SK-N-SH treated with all-trans-retinoic acid at 6 μM for 48 hours (cell line): Measurements from ENCODE around the gene GSG1L.
"Not testable (repeated sequence)": the region's sequence is repeated elsewhere in the genome, so short reads cannot be mapped to it uniquely, and the experiment has no call there.

Experiments
- ATAC-seq: fragments of 200-7000 bp; cut with Tn5 transposase; 3 replicates; pipeline ENCODE4 v1.9.1; 2020; ENCODE audit warnings: mild to moderate bottlenecking, moderate library complexity
- ARNTL ChIP-seq: fragments of 450-650 bp; formaldehyde crosslinking; IDR thresholded peaks from 2 replicates; pipeline ENCODE4 v1.5.0; 2020; ENCODE audit warnings: low read depth, mild to moderate bottlenecking, moderate library complexity, borderline replicate concordance
- CREB5 ChIP-seq: fragments of 250-450 bp; sonication (Bioruptor Pico); IDR thresholded peaks from 2 replicates; pipeline ENCODE4 v1.5.1; 2020; ENCODE audit warnings: low read depth, mild to moderate bottlenecking, moderate library complexity
- CSDC2 ChIP-seq: fragments of 250-450 bp; sonication (Bioruptor Pico); IDR thresholded peaks from 2 replicates; pipeline ENCODE4 v1.5.0; 2020; ENCODE audit warnings: mild to moderate bottlenecking, moderate library complexity
- CSRNP3 ChIP-seq: fragments of 250-450 bp; sonication (Bioruptor Pico); IDR thresholded peaks from 2 replicates; pipeline ENCODE4 v1.5.1; 2021; ENCODE audit warnings: mild to moderate bottlenecking, moderate library complexity
- ESRRG ChIP-seq: fragments of 250-450 bp; sonication (Bioruptor Pico); IDR thresholded peaks from 2 replicates; pipeline ENCODE4 v1.6.1; 2021; ENCODE audit warnings: mild to moderate bottlenecking
- GLIS3 ChIP-seq: fragments of 250-450 bp; sonication (Bioruptor Pico); IDR thresholded peaks from 2 replicates; pipeline ENCODE4 v1.5.0; 2020; ENCODE audit warnings: mild to moderate bottlenecking, moderate library complexity
- ISL1 ChIP-seq: fragments of 250-450 bp; sonication (Bioruptor Pico); IDR thresholded peaks from 2 replicates; pipeline ENCODE4 v2.1.2; 2022; ENCODE audit warnings: mild to moderate bottlenecking, moderate library complexity
- OSR1 ChIP-seq: fragments of 250-450 bp; sonication (Bioruptor Pico); IDR thresholded peaks from 2 replicates; pipeline ENCODE4 v1.8.0; 2022; ENCODE audit warnings: moderate library complexity, mild to moderate bottlenecking, inconsistent platforms
- PATZ1 ChIP-seq: fragments of 250-450 bp; sonication (Bioruptor Pico); IDR thresholded peaks from 2 replicates; pipeline ENCODE4 v1.8.0; 2020; ENCODE audit warnings: mild to moderate bottlenecking, moderate library complexity, borderline replicate concordance
- PPARA ChIP-seq: fragments of 250-450 bp; sonication (Bioruptor Pico); IDR thresholded peaks from 2 replicates; pipeline ENCODE4 v1.5.0; 2020; ENCODE audit warnings: mild to moderate bottlenecking, borderline replicate concordance
- RARB ChIP-seq: fragments of 250-450 bp; sonication (Bioruptor Pico); IDR thresholded peaks from 2 replicates; pipeline ENCODE4 v1.8.0; 2021; ENCODE audit warnings: mild to moderate bottlenecking, moderate library complexity
- SNAI2 ChIP-seq: fragments of 250-450 bp; sonication (Bioruptor Pico); IDR thresholded peaks from 2 replicates; pipeline ENCODE4 v1.5.0; 2020; ENCODE audit warnings: mild to moderate bottlenecking, moderate library complexity
- TCF4 ChIP-seq: fragments of 250-450 bp; sonication (Bioruptor Pico); IDR thresholded peaks from 2 replicates; pipeline ENCODE4 v1.8.0; 2021; ENCODE audit warnings: mild to moderate bottlenecking, moderate library complexity, borderline replicate concordance
- TOX ChIP-seq: fragments of 250-450 bp; sonication (Bioruptor Pico); IDR thresholded peaks from 2 replicates; pipeline ENCODE4 v1.8.0; 2021; ENCODE audit warnings: mild to moderate bottlenecking, moderate library complexity, borderline replicate concordance
- TSHZ2 ChIP-seq: fragments of 250-450 bp; sonication (Bioruptor Pico); IDR thresholded peaks from 2 replicates; pipeline ENCODE4 v1.5.0; 2020; ENCODE audit warnings: mild to moderate bottlenecking, moderate library complexity
- ZC3H10 ChIP-seq: fragments of 250-450 bp; sonication (Bioruptor Pico); IDR thresholded peaks from 2 replicates; pipeline ENCODE4 v1.5.1; 2021; ENCODE audit warnings: mild to moderate bottlenecking, moderate library complexity
- ZFP3 ChIP-seq: fragments of 250-450 bp; sonication (Bioruptor Pico); IDR thresholded peaks from 2 replicates; pipeline ENCODE4 v1.5.0; 2020; ENCODE audit warnings: mild to moderate bottlenecking, moderate library complexity
- ZFP30 ChIP-seq: fragments of 450-650 bp; formaldehyde crosslinking; IDR thresholded peaks from 2 replicates; pipeline ENCODE4 v1.5.0; 2022; ENCODE audit warnings: mild to moderate bottlenecking, moderate library complexity
- ZNF565 ChIP-seq: fragments of 450-650 bp; formaldehyde crosslinking; conservative IDR thresholded peaks from 2 replicates; pipeline ENCODE4 v1.5.0; 2020; ENCODE audit warnings: low read depth, mild to moderate bottlenecking, moderate library complexity
- ZNF70 ChIP-seq: fragments of 450-650 bp; formaldehyde crosslinking; IDR thresholded peaks from 2 replicates; pipeline ENCODE4 v1.5.0; 2020; ENCODE audit warnings: mild to moderate bottlenecking, moderate library complexity
- ZNF8 ChIP-seq: fragments of 450-650 bp; formaldehyde crosslinking; IDR thresholded peaks from 2 replicates; pipeline ENCODE4 v1.5.0; 2020; ENCODE audit warnings: mild to moderate bottlenecking, moderate library complexity

Gene GSG1L

GRCh38 chr16:27980919-27981700 lies 82.4 kb downstream of the GSG1L start:
- TF ChIP-seq CREB5 (CRISPR knock-in tag) (no peak), PPARA (CRISPR knock-in tag) (no peak), ZFP3 (CRISPR knock-in tag) (no peak), CSDC2 (CRISPR knock-in tag) (no peak), ZNF8 (CRISPR knock-in tag) (no peak), PATZ1 (CRISPR knock-in tag) (no peak), ESRRG (CRISPR knock-in tag) (no peak), TSHZ2 (CRISPR knock-in tag) (no peak), ARNTL (CRISPR knock-in tag) (no peak), ISL1 (no peak), GLIS3 (CRISPR knock-in tag) (no peak), TCF4 (CRISPR knock-in tag) (no peak), CSRNP3 (CRISPR knock-in tag) (no peak), OSR1 (CRISPR knock-in tag) (no peak), ZNF565 (CRISPR knock-in tag) (no peak), ZFP30 (CRISPR knock-in tag) (no peak)
- ATAC-seq = no peak

GRCh38 chr16:27980076-27980775 lies 83.3 kb downstream of the GSG1L start:
- ATAC-seq = no peak
- TF ChIP-seq CSRNP3 (CRISPR knock-in tag) = no peak
- no peak for TF ChIP-seq GLIS3 (CRISPR knock-in tag)
- no peak for TF ChIP-seq RARB (CRISPR knock-in tag)
- no peak for TF ChIP-seq PPARA (CRISPR knock-in tag)
- no peak for TF ChIP-seq TOX (CRISPR knock-in tag)
- TF ChIP-seq SNAI2 = no peak
- TF ChIP-seq ZFP30 (CRISPR knock-in tag) = no peak
- TF ChIP-seq ZFP3 (CRISPR knock-in tag) = no peak
- TF ChIP-seq ZNF70 (CRISPR knock-in tag) = no peak
- TF ChIP-seq ZC3H10 (CRISPR knock-in tag) = no peak
- TF ChIP-seq PATZ1 (CRISPR knock-in tag) = no peak
- no peak for TF ChIP-seq ARNTL (CRISPR knock-in tag)

- not testable (repeated sequence) for ATAC-seq
Observed at GRCh38 chr16:27979668-27980067, 83.8 kb downstream of the GSG1L start.
